ENCODE data around the gene BMPR1A. TPM values are rescaled to one million over a fixed set of nuclear protein-coding genes. Genes with fewer than 3 reads are reported as not detected.
A peak's percentile ranks its signal among the peaks of the same experiment; 100 is the strongest.
"Not testable (repeated sequence)": the region's sequence is repeated elsewhere in the genome, so short reads cannot be mapped to it uniquely, and the experiment has no call there.

The BMPR1A gene
- total RNA-seq, 2 donors from 2014 or later = 37.4 to 50.9 TPM

DNA sequence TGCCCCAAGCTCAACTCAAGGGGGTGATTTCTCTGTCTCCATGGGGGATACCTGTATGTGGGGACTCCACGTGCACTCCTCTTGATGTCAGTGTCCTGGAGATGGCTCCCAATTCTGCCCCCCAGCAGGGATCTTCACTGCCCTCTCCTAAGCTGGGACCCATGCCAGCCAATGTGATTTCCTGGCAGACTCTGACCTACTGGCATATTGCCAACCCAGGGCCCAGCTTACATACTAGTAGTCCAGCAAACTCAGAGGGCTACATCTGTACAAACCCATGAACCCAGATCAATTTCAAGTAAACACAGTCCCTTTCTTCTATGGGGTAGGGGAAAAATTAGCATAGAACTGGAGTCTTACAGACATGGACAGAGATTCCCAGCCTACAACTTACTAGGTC is 26.2 kb upstream of the BMPR1A start:
- Histone ChIP-seq H3K4me1 (no peaks in the 10 kb centered on the region), H3K9me3 (no peaks in the 10 kb centered on the region), H3K36me3 (no peaks in the 10 kb centered on the region), H3K27ac (no peak overlapping the region), H3K9ac (ENCODE audit: low read depth in 2 of 2, low read length in 2 of 2) (no peak overlapping the region), H3K27me3 (no peaks in the 10 kb centered on the region), H3K4me3 (no peak overlapping the region)
- TF ChIP-seq, protein P1, sequence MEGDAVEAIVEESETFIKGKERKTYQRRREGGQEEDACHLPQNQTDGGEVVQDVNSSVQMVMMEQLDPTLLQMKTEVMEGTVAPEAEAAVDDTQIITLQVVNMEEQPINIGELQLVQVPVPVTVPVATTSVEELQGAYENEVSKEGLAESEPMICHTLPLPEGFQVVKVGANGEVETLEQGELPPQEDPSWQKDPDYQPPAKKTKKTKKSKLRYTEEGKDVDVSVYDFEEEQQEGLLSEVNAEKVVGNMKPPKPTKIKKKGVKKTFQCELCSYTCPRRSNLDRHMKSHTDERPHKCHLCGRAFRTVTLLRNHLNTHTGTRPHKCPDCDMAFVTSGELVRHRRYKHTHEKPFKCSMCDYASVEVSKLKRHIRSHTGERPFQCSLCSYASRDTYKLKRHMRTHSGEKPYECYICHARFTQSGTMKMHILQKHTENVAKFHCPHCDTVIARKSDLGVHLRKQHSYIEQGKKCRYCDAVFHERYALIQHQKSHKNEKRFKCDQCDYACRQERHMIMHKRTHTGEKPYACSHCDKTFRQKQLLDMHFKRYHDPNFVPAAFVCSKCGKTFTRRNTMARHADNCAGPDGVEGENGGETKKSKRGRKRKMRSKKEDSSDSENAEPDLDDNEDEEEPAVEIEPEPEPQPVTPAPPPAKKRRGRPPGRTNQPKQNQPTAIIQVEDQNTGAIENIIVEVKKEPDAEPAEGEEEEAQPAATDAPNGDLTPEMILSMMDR (IDR thresholded peaks at IDR 0.05) = no peak
- intact Hi-C loops (cut with DNase I) = no loop called here
- DNase-seq = peak; percentile 77

DNA sequence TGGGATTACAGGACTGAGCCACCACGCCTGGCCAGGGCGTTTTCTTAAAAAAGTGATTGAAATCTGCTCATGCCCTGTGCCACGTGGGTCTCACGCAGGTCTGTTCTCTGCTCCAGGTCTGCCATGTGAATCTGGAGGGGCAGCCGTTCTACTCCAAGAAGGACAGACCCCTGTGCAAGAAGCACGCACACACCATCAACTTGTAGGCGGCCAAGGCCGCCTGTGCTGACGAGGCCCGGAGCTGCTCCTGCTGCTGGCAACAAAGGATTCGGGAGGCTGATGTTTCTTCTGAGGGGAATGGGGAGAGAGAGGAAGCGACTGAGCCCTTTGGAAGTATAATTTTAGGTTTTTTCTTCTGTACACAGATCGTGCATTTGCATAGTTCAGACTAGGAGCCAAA is 23.6 kb upstream of the BMPR1A start:
- Histone ChIP-seq H3K27ac (peak overlapping the region; percentile 48), H3K9ac (ENCODE audit: low read depth in 2 of 2, low read length in 2 of 2) (no peak overlapping the region), H3K36me3 (no peaks in the 10 kb centered on the region), H3K4me3 (no peak overlapping the region), H3K27me3 (no peaks in the 10 kb centered on the region), H3K4me1 (no peaks in the 10 kb centered on the region), H3K9me3 (no peaks in the 10 kb centered on the region)
- TF ChIP-seq, protein P1 (IDR thresholded peaks at IDR 0.05) = no peak
- intact Hi-C loops (cut with DNase I) = no loop called here
- no peak for DNase-seq

DNA sequence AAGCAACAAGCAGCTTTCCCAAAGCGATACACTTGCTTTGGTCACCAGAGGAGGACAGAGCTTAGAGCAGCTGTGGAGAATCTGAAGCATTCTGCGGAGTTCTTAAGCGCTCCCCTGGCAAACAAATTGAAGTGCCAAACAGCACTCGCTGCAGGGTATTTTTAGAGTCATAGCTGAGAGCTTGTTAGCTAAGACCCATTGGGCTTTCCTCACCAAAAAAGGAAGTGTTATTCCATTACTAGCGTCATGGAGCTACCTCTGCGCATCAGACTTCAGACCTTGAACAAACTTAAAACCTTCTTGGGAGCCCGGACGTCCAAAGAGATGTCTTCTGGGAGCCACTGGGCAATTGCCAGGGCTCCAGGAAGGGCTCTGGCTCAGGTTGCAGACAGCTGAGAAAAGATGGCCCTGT is 23.2 kb upstream of the BMPR1A start:
- intact Hi-C loops (cut with DNase I) = no loop called here
- TF ChIP-seq, protein P1 (IDR thresholded peaks at IDR 0.05) = no peak
- H3K27ac ChIP-seq = peak overlapping the region; percentile 48
- H3K4me1 ChIP-seq = no peaks in the 10 kb centered on the region
- no peak overlapping the region for H3K4me3 ChIP-seq
- no peak overlapping the region for H3K9ac ChIP-seq (ENCODE audit: low read depth in 2 of 2, low read length in 2 of 2)
- H3K9me3 ChIP-seq = no peaks in the 10 kb centered on the region
- no peaks in the 10 kb centered on the region for H3K27me3 ChIP-seq
- no peak for DNase-seq
- H3K36me3 ChIP-seq = no peaks in the 10 kb centered on the region

DNA sequence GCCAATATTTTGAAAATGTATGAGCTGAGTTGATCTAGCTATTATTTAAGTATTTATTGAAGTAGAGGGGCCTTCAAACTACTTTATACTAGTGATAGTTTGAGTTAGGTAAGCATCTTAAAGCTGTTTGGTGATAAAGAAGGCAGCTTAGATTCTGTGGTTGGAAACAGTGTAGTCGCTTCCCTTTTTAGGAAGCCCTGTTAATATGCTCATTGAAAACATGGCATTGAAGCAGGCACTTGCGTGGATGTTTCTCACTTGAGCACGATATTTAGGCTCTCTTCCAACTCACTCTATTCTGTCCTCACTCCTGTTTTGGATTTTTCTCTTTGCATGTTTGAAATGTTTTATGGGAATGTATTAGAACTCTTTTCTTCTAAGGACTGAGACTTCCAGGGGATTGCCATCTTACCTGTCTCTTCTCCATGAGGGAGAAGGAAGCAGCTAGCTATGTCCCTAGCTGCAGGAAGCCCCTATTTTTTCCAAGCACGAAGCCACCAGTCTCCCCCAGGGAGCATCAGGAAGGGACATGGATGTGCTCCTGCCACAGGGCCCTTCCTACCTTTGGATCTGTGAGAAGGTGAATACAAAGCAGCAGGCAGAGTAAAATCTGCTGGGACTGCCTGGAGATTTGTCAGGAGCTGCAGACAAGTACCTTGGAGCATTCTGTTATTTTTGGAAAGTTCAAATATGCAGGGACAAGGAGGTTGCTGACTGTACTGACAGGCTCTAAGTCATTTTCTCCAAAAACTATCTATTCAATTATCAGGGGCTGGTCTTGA is 22.0 kb upstream of the BMPR1A start:
- H3K4me3 ChIP-seq = no peak overlapping the region
- no peak overlapping the region for H3K9ac ChIP-seq (ENCODE audit: low read depth in 2 of 2, low read length in 2 of 2)
- intact Hi-C loops (cut with DNase I) = no loop called here
- H3K9me3 ChIP-seq = no peaks in the 10 kb centered on the region
- no peaks in the 10 kb centered on the region for H3K4me1 ChIP-seq
- DNase-seq = no peak
- TF ChIP-seq, protein P1 (IDR thresholded peaks at IDR 0.05) = no peak
- H3K36me3 ChIP-seq = no peaks in the 10 kb centered on the region
- peak overlapping the region; percentile 27 for H3K27ac ChIP-seq
- no peaks in the 10 kb centered on the region for H3K27me3 ChIP-seq

DNA sequence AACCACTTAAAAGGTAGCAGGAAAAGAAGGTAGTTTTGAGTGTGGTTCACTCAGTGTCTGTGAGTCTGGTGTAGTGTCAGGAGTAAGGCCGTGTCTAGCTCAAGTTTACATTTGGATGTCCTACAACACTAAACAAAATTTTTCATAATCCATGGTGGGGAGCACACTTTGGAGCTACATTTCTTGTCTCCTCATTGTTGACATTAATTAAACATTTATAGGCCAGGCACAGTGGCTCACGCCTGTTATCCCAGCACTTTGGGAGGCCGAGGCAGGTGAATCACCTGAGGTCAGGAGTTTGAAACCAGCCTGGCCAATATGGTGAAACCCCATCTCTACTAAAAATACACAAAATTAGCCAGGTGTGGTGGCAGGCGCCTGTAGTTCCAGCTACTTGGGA is 21.1 kb upstream of the BMPR1A start:
- H3K27me3 ChIP-seq; intact Hi-C loops (cut with DNase I); H3K4me3 ChIP-seq; DNase-seq; H3K36me3 ChIP-seq; H3K9me3 ChIP-seq; H3K27ac ChIP-seq; H3K9ac ChIP-seq (ENCODE audit: low read depth in 2 of 2, low read length in 2 of 2); H3K4me1 ChIP-seq: not testable (repeated sequence)

DNA sequence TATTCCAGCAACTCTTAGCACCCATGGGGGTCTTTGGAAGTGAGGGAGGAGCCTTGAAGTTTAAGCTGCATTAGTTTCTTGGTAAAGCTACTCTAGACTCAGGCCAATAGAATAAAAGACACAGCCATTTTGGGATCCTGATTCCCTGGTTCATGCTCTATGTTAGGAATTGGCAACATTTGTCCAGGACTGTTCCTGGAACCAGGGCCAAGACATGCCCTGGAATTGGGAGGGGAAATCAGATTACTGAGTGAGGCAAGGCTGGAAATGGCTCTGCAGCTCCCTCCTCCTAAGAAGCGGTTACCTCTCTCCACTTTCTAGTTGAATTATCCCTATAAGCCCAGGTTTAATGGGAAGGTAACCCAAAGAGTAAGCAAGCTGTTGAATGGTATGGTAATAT is 14.2 kb upstream of the BMPR1A start:
- H3K27me3 ChIP-seq = no peaks in the 10 kb centered on the region
- no peak for DNase-seq
- TF ChIP-seq, protein P1 (IDR thresholded peaks at IDR 0.05) = no peak
- intact Hi-C loops (cut with DNase I) = no loop called here
- H3K9me3 ChIP-seq = no peaks in the 10 kb centered on the region
- H3K4me3 ChIP-seq = no peak overlapping the region
- no peaks in the 10 kb centered on the region for H3K4me1 ChIP-seq
- no peaks in the 10 kb centered on the region for H3K36me3 ChIP-seq
- H3K9ac ChIP-seq (ENCODE audit: low read depth in 2 of 2, low read length in 2 of 2) = no peak overlapping the region
- no peak overlapping the region for H3K27ac ChIP-seq
